HG03521 (cell line): ENCODE data around the gene B4GALT7.
A peak's percentile ranks its signal among the peaks of the same experiment; 100 is the strongest.
"Not testable (repeated sequence)": the region's sequence is repeated elsewhere in the genome, so short reads cannot be mapped to it uniquely, and the experiment has no call there.

ENCODE experiments used
- ATAC-seq: cut with Tn5 transposase; IDR thresholded peaks from one replicate; pipeline ENCODE4 v1.9.1; 2021; ENCODE audit warnings: mild to moderate bottlenecking, moderate library complexity; ENCODE audit not compliant: unreplicated experiment

Gene B4GALT7, protein sequence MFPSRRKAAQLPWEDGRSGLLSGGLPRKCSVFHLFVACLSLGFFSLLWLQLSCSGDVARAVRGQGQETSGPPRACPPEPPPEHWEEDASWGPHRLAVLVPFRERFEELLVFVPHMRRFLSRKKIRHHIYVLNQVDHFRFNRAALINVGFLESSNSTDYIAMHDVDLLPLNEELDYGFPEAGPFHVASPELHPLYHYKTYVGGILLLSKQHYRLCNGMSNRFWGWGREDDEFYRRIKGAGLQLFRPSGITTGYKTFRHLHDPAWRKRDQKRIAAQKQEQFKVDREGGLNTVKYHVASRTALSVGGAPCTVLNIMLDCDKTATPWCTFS

DNA sequence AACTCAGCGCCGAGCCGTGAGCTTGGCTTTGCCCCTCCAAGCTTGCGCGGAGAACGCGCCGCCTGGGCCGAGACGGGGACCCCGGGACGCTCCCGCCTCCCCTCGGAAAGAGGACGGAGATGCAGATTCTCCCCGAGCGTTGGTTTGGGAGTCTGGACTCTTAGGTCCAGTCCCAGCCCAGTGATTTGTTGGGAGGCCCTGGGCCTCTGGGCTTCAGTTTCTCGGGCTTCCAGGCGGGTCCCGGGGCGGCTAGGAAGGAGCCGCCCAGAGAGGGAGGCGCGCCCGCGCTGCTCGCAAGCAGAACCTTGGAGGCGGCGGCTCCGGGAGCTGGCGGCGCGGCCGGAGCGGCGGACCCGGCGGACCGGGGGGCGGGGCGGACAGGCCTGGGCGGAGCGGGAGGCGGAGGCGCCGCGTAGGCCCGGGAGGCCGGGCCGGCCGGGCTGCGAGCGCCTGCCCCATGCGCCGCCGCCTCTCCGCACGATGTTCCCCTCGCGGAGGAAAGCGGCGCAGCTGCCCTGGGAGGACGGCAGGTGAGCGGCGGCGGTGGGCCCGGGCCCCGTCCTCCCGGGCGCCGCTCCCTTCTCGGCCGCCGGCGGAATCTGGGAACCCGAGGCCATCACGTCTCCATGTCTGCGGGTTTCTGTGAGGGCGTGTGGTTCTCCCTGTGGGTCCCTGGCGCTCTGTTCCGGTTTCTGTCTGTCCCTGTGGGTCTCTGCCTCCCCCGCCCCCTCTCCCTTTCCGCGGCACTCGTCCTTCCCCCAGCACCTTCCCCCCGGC is at the start of gene B4GALT7:
Gene B4GALT7, plus strand, starts transcription at position 402 of the 777 bp plus-strand sequence. Its CDS starts 79 bp downstream, at position 481.
- ATAC-seq = peak; percentile 92

DNA sequence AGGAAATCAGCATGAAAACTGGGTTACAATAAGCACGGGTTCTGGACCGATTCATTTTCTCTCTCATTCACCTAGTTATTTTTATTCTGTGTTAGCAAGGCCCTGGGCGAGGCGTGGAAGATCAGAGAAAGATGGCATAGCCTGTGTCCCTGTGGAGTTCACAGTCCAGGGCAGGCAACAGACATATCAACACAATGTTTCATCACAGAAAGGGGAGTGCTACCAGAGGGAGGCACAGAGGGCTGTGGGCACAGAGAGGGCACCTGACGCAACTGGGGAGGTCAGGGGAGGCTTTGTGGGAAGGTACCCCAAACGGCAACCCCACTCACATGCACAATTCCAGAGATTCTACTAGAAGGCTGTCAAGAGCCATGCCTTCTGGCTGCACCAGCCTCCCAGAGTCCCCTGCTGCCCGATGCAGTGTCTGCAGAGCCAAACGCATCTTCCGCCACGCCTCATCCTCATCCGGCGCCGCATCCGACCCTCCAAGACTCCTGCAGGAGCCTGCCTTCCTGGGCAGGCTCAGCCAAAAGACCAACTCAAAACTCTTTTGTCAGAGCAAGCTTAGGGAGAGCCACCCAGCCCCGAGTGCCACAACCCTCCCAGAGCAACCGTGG is 47.0 kb upstream of the B4GALT7 start:
- ATAC-seq = no peak

DNA sequence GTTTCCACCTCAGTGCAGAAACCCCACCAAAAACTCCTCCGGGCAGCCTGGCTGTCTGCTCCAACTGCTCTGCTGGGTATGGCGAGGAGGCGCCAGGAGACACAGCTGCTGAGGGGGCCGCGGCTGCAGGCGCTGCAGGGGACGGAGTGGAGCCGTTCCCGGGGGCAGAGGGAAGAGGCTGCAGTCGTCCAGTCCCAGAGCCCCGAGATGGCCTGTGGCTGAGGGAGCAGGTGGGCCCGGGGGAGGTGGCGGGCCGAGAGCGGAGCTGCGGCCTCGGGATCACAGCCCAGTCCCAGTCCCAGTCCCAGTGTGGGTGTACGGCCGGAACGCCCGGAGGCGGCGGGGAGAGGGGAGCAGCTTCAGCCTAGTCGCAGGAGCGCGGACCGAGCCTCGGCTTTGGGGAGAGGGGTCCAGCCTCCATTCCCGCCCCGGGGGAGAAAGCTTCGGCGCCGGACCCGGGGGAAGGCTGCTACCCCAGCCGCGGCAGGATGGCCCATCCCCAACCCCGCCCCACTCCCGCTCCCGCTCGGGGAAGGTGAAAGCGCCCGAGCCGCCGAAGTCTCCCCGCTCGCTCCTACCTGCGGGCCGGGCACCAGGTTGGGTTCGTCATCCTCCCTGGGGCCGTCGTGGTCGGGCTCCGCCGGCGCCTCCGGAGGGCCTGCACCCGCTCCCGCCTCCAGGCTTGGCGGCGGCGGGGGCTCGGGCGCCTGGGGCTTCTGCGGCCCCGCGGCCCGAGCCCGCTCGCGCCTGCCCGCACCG is 46.1 kb upstream of the B4GALT7 start:
- ATAC-seq = peak; percentile 23

DNA sequence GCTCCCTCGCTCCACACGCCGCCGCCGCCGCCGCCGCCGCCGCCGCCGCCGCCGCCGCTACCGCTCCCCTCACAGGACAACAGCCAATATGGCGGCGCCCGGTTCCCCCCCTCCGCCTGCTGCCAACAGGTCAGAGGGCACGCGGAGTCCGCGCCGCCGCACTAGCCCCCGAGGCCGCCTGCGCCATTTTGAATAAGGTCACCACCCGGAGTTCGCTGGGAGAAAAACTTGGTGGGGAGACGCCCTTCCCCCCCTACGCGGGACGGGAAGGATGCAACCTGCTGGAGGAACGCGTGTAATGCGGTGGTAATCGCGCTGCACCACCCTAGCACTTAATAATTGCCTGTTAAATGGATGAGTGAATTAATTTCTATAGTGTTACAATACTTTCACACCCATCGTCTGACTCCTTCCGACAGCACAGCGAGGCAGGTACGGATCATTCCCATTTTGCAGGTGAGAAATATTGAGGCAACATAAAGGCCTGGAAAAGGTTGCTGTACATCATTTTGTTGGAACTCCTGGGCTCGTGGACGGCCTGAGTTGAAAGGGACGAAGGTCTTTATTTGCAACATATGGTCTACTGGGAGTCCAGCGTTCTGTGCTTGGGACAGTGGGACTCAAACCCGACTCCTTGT is 45.3 kb upstream of the B4GALT7 start, which contains the start of gene FAM193B:
Gene FAM193B, minus strand, starts transcription at position 90 of the 638 bp plus-strand sequence. CDS start 105 bp downstream, outside the sequence.
- peak; percentile 87 for ATAC-seq

DNA sequence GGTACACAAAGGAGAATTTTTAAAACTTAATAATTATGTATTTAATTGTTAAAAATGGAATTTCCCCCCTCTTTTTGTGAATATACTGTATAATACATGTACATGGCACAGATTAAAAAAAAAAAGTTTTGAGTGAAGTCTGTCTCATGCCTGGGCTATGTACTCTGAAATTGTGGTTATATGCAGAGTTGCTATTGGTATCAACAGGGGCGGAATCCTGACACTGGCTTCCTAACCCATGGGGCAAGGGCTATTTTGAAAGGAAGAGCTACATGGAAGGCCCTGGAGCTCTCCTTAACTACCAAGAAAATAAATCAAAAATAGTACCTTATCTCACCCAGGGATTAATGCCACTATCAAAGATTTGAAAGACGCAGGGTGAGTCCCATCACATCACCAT is 44.7 kb upstream of the B4GALT7 start:
- ATAC-seq = no peak

DNA sequence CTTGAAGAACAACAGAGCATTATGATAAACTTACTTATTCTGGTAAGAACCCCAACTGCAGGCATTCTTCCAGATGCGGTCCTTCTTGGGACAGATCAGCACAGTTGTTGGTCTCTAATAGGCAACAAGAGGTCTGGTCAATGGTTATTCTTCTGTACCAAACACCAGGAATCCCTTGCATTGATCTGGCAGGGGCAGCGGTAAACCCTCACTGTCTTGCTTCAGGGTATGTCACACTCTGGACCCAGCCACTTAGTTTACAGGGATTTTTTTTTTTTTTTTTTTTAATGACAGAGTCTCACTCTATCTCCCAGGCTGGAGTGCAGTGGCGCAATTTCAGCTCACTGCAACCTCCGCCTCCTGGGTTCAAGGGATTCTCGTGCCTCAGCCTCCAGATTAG is 44.3 kb upstream of the B4GALT7 start:
- no peak for ATAC-seq

GRCh38 chr5:177557041-177557647 is 42.8 kb upstream of the B4GALT7 start:
- ATAC-seq = no peak

GRCh38 chr5:177557796-177558195 is 42.1 kb upstream of the B4GALT7 start:
- no peak for ATAC-seq

DNA sequence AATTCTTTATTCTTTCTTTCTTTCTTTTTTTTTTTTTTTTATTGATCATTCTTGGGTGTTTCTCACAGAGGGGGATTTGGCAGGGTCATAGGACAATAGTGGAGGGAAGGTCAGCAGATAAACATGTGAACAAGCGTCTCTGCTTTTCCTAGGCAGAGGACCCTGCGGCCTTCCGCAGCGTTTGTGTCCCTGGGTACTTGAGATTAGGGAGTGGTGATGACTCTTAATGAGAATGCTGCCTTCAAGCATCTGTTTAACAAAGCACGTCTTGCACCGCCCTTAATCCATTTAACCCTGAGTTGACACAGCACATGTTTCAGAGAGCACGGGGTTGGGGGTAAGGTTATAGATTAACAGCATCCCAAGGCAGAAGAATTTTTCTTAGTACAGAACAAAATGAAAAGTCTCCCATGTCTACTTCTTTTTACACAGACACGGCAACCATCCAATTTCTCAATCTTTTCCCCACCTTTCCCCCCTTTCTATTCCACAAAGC is 40.4 kb upstream of the B4GALT7 start:
- ATAC-seq = not testable (repeated sequence)

DNA sequence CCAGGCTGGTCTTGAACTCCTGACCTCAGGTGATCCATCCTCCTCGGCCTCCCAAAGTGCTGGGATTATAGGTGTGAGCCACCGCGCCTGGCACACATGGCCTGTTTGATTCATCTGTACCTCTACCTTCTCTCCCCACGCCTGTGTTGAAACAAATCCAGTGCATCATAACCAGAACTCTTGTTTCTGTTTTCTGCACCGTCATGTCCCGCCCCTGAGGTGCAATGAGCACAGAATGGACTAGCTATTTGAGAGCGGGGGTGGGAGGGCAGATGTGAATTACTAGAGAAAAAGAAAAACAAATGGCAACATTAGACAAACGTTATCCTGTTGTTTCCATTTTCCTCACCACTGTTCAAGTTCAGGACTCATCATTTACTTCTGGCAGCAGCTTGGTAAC is 34.9 kb upstream of the B4GALT7 start:
- no peak for ATAC-seq

- no peak for ATAC-seq
Measured at GRCh38 chr5:177568326-177568725, 31.6 kb upstream of the B4GALT7 start.

DNA sequence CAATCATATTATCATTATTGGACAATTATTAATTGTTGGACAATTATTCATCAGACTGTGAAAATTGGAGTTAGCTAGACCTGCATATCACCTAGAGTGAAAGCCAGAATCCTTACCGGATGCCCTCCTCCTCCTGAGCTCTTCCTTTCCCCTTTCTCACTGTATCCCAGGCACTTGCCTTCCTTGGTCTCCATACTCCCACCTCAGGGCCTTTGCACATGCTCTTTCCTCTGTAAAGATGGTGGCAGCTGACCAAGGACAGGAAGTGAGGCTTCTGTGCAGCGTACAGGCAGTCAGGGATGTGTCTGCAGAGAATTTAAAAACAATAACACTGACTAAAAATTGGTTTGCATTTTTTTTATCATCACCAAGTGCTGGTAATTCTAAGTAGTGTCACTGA is 30.0 kb upstream of the B4GALT7 start:
- no peak for ATAC-seq

GRCh38 chr5:177575488-177575887 is 24.4 kb upstream of the B4GALT7 start:
- no peak for ATAC-seq

DNA sequence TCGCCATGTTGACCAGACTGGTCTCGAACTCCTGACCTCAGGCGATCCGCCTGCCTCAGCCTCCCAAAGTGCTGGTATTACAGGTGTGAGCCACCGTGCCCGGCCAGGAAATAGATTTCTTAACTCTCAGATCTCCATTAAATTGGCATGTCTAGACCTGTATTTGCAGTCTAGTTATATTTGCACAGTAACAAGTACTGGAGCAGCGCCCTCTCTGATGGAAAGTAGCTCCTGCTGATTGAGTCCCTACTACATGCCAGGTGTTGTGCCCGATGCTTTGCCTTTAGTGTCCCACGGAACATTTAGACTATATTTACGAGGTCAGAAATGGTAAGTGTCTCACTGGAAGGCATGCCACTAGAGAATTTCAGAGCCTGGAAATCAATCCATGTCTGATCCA is 23.8 kb upstream of the B4GALT7 start:
- no peak for ATAC-seq

DNA sequence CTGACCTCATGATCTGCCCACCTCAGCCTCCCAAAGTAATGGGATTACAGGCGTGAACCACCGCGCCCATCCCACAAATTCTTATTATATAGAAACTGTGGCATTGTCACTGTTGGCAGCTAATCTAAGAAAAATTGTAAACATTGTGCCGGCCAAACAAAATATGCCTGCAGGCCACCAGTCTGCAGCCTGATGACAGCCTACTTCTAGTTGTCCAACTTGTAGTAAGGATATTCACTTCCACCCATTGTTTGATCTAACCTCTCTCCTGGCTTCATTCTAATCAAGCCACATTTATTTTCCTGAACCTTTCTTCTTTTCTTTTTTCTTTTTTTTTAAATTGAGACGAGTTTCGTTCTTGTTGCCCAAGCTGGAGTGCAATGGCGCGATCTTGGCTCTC is 21.6 kb upstream of the B4GALT7 start:
- no peak for ATAC-seq

DNA sequence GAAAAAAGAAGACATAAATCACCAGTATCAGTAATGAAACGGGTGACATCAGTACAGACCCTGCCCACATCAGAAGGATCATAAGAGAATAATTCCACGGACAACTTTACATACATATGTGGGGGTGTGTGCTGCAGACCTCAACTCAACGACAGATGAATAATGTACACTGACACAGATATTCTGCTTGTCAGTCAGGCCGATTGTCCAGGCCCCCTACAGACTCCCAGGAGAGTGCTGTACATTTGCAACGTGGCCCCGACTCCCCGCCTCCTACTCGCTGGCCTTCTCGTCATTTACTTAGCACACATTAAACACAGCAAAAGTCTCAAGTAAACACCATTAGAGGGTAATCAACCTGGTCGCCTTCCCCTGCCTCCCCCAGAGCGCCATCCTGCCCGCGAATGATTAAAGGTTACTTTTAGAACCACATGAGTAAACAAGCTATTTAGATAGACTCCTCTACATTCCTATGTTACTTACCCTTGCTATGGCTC is 11.5 kb upstream of the B4GALT7 start:
- no peak for ATAC-seq

DNA sequence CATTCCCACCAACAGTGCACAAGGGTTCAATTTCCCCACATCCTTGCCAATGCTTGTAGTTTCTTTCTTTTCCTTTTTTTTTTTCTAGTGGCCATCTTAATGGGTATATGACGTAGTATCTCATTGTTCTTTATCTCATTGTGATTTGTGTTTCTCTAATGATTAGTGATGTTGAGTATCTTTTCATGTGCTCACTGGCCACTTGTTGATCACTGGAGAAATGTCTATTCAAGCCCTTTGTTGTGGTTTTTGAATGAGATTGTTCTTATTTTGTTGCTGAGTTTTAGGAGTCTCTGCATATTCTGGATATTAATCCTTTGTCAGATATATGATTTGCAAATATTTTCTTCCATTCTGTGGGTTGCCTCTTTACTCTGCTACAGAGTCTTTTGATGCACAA is 9.5 kb upstream of the B4GALT7 start:
- no peak for ATAC-seq

- ATAC-seq = no peak
Measured at GRCh38 chr5:177591690-177592009, 8.3 kb upstream of the B4GALT7 start.

DNA sequence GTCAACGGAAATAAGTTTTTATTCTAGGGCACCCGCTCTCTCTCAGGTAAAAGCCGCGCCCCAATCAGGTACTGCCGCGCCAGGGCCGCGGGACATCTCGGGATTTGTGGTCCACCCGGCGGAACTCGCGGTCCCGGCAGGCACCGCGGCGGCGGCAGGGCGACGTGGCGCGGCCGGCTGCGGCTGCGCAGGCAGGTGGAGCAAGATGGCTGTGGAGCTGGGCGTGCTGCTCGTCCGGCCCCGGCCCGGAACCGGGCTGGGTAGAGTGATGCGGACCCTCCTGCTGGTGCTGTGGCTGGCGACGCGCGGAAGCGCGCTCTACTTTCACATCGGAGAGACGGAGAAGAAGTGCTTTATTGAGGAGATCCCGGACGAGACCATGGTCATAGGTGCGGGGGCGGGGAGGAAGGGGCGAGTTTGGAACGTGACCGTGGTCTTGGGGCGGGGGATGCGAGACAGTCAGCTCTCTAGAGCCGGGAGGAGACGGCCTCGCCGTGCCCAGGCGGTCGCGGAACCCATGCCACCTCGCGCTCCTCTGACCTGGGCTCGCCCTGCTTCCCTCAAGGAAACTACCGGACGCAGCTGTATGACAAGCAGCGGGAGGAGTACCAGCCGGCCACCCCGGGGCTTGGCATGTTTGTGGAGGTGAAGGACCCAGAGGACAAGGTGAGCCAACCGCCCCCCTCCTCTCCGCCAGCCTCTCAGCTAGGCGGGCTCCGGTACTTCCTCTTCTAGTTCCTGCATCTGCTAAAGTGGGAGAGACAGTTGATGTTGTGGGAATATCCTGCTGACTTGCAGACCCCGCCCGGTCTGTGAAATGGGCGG is 7.7 kb upstream of the B4GALT7 start, which contains the start of gene TMED9:
Gene TMED9, plus strand, starts transcription at position 194 of the 825 bp plus-strand sequence. Its CDS starts 12 bp downstream, at position 206.
- peak; percentile 94 for ATAC-seq
